ENCODE results near the gene RMDN2.

The RMDN2 gene

GRCh38 chr2:37912616-37913015 is 12.5 kb upstream of the RMDN2 start:
- no peak for TF ChIP-seq CTCF (IDR thresholded peaks at IDR 0.05; ENCODE audit: extremely low read depth, insufficient read depth, missing control alignments)
- no peak for DNase-seq (ENCODE audit: low spot score)
- in situ Hi-C loops (cut with MboI; ENCODE audit: low pct_unique_long_range_greater_than_20kb, low sequenced_read_pairs, unreplicated experiment): no loop called here

- in situ Hi-C loops (cut with MboI; ENCODE audit: low pct_unique_long_range_greater_than_20kb, low sequenced_read_pairs, unreplicated experiment): no loop called here
- DNase-seq (ENCODE audit: low spot score): no peak
- no peak for TF ChIP-seq CTCF (IDR thresholded peaks at IDR 0.05; ENCODE audit: extremely low read depth, insufficient read depth, missing control alignments)
Measured at GRCh38 chr2:37914340-37914739, 10.7 kb upstream of the RMDN2 start.

GRCh38 chr2:37915773-37916172 is 9.3 kb upstream of the RMDN2 start:
- TF ChIP-seq CTCF (IDR thresholded peaks at IDR 0.05; ENCODE audit: extremely low read depth, insufficient read depth, missing control alignments): no peak
- DNase-seq (ENCODE audit: low spot score): no peak

GRCh38 chr2:37916512-37917082 is 8.5 kb upstream of the RMDN2 start:
- no peak for DNase-seq (ENCODE audit: low spot score)
- in situ Hi-C loops (cut with MboI; ENCODE audit: low pct_unique_long_range_greater_than_20kb, low sequenced_read_pairs, unreplicated experiment): no loop called here
- no peak for TF ChIP-seq CTCF (IDR thresholded peaks at IDR 0.05; ENCODE audit: extremely low read depth, insufficient read depth, missing control alignments)

More at GRCh38 chr2:37915773-37916172, 9.3 kb upstream of the RMDN2 start:
- in situ Hi-C loops (cut with MboI; ENCODE audit: low pct_unique_long_range_greater_than_20kb, low sequenced_read_pairs, unreplicated experiment): no loop called here

- no peak for TF ChIP-seq CTCF (IDR thresholded peaks at IDR 0.05; ENCODE audit: extremely low read depth, insufficient read depth, missing control alignments)
- DNase-seq (ENCODE audit: low spot score): no peak
- in situ Hi-C loops (cut with MboI; ENCODE audit: low pct_unique_long_range_greater_than_20kb, low sequenced_read_pairs, unreplicated experiment): no loop called here
Measured at GRCh38 chr2:37917281-37918228, 7.5 kb upstream of the RMDN2 start.

- TF ChIP-seq CTCF (IDR thresholded peaks at IDR 0.05; ENCODE audit: extremely low read depth, insufficient read depth, missing control alignments): no peak
- DNase-seq (ENCODE audit: low spot score): no peak
- in situ Hi-C loops (cut with MboI; ENCODE audit: low pct_unique_long_range_greater_than_20kb, low sequenced_read_pairs, unreplicated experiment): no loop called here
Measured at GRCh38 chr2:37918742-37919186, 6.3 kb upstream of the RMDN2 start.
